ENCODE data around the gene FPR2.

DNA sequence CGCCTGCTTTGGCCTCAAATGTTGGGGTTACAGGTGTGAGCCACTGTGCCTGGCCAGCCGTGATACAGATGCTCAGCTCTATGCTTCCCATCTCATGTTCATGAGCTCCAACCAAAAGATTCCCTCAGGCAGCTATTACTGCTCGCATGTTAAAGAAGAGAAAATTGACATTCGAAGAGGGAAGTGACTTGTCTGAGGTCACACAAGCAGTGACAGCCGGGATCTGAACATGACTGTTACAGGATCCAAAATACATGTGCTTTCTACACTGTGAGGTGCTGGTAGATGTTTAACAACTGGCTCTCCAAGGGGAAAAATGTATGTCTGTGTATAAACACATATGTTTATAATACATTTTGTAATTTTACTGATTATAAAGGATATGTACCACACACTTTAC, 20.6 kb upstream of the FPR2 start:
- TF ChIP-seq, protein P1, sequence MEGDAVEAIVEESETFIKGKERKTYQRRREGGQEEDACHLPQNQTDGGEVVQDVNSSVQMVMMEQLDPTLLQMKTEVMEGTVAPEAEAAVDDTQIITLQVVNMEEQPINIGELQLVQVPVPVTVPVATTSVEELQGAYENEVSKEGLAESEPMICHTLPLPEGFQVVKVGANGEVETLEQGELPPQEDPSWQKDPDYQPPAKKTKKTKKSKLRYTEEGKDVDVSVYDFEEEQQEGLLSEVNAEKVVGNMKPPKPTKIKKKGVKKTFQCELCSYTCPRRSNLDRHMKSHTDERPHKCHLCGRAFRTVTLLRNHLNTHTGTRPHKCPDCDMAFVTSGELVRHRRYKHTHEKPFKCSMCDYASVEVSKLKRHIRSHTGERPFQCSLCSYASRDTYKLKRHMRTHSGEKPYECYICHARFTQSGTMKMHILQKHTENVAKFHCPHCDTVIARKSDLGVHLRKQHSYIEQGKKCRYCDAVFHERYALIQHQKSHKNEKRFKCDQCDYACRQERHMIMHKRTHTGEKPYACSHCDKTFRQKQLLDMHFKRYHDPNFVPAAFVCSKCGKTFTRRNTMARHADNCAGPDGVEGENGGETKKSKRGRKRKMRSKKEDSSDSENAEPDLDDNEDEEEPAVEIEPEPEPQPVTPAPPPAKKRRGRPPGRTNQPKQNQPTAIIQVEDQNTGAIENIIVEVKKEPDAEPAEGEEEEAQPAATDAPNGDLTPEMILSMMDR (IDR thresholded peaks at IDR 0.05): no peak
- no peak for TF ChIP-seq POLR2A (IDR thresholded peaks at IDR 0.05)
